ENCODE results near the gene TPK1. TPM values are rescaled to one million over a fixed set of nuclear protein-coding genes. Genes with fewer than 3 reads are reported as not detected.
"Not testable (repeated sequence)": the region's sequence is repeated elsewhere in the genome, so short reads cannot be mapped to it uniquely, and the experiment has no call there.

TPK1 gene
- total and polyA plus RNA-seq, 2 experiments from 2014 or later = 5.9 to 7.3 TPM

- no peak for TF ChIP-seq CTCF (IDR thresholded peaks at IDR 0.05; ENCODE audit: low read depth, low read length)
- DNase-seq (ENCODE audit: low read depth in 1 of 2, low spot score in 1 of 2) = peak in 1 of 2 donors; percentile 26
- Histone ChIP-seq H3K4me1 (ENCODE audit: low read depth) (no peaks in the 10 kb centered on the region), H3K27ac (no peak overlapping the region), H3K27me3 (no peaks in the 10 kb centered on the region), H3K4me3 (no peak overlapping the region), H3K9me3 (ENCODE audit: low read depth) (no peaks in the 10 kb centered on the region), H3K36me3 (no peaks in the 10 kb centered on the region)
Observed at GRCh38 chr7:144818511-144818910, 17.3 kb downstream of the TPK1 start.

- H3K4me1 ChIP-seq (ENCODE audit: low read depth) = no peaks in the 10 kb centered on the region
- H3K27me3 ChIP-seq = no peaks in the 10 kb centered on the region
- no peak overlapping the region for H3K4me3 ChIP-seq
- H3K36me3 ChIP-seq = no peaks in the 10 kb centered on the region
- no peak for DNase-seq (ENCODE audit: low read depth in 1 of 2, low spot score in 1 of 2)
- H3K27ac ChIP-seq = no peak overlapping the region
- no peak for TF ChIP-seq CTCF (IDR thresholded peaks at IDR 0.05; ENCODE audit: low read depth, low read length)
- H3K9me3 ChIP-seq (ENCODE audit: low read depth) = no peaks in the 10 kb centered on the region
Observed at GRCh38 chr7:144817001-144817400, 18.9 kb downstream of the TPK1 start.

DNA sequence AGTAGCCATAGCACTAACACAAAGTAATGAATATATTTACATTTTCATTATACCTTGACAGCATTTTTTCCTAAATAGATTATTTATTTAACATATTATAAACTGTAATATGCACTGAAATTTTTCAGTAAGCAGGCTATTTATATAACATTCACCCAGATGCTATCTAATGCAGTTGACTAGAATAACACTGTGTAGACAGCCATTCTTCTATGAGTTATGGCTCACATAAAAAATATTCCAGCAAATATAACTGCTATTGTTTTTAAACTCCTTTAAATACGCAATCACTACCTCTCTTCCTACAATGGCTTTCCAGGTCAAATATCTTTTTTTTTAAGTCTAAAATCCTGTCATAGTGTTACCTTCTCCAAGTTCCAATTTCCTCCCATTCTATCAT is 21.6 kb downstream of the TPK1 start:
- no peak for TF ChIP-seq CTCF (IDR thresholded peaks at IDR 0.05; ENCODE audit: low read depth, low read length)
- no peak overlapping the region for H3K27ac ChIP-seq
- no peaks in the 10 kb centered on the region for H3K9me3 ChIP-seq (ENCODE audit: low read depth)
- H3K4me1 ChIP-seq (ENCODE audit: low read depth) = no peaks in the 10 kb centered on the region
- no peak overlapping the region for H3K4me3 ChIP-seq
- H3K36me3 ChIP-seq = no peaks in the 10 kb centered on the region
- H3K27me3 ChIP-seq = no peaks in the 10 kb centered on the region
- DNase-seq (ENCODE audit: low read depth in 1 of 2, low spot score in 1 of 2) = no peak

- H3K36me3 ChIP-seq = no peaks in the 10 kb centered on the region
- no peak overlapping the region for H3K4me3 ChIP-seq
- no peaks in the 10 kb centered on the region for H3K27me3 ChIP-seq
- no peak for TF ChIP-seq CTCF (IDR thresholded peaks at IDR 0.05; ENCODE audit: low read depth, low read length)
- H3K9me3 ChIP-seq (ENCODE audit: low read depth) = no peaks in the 10 kb centered on the region
- no peak for DNase-seq (ENCODE audit: low read depth in 1 of 2, low spot score in 1 of 2)
- no peak overlapping the region for H3K27ac ChIP-seq
- H3K4me1 ChIP-seq (ENCODE audit: low read depth) = no peaks in the 10 kb centered on the region
Observed at GRCh38 chr7:144812379-144813283, 23.2 kb downstream of the TPK1 start.

- no peak for TF ChIP-seq CTCF (IDR thresholded peaks at IDR 0.05; ENCODE audit: low read depth, low read length)
- DNase-seq (ENCODE audit: low read depth in 1 of 2, low spot score in 1 of 2) = no peak
- Histone ChIP-seq H3K27ac (no peak overlapping the region), H3K4me3 (no peak overlapping the region), H3K9me3 (ENCODE audit: low read depth) (no peaks in the 10 kb centered on the region), H3K4me1 (ENCODE audit: low read depth) (no peaks in the 10 kb centered on the region), H3K27me3 (no peaks in the 10 kb centered on the region), H3K36me3 (no peaks in the 10 kb centered on the region)
Observed at GRCh38 chr7:144805627-144806239, 30.1 kb downstream of the TPK1 start.

GRCh38 chr7:144800678-144801436 is 35.0 kb downstream of the TPK1 start:
- H3K36me3 ChIP-seq; H3K27me3 ChIP-seq; DNase-seq (ENCODE audit: low read depth in 1 of 2, low spot score in 1 of 2); H3K4me3 ChIP-seq; H3K4me1 ChIP-seq (ENCODE audit: low read depth); H3K27ac ChIP-seq; H3K9me3 ChIP-seq (ENCODE audit: low read depth): not testable (repeated sequence)

Data from cardiac muscle cell (in vitro differentiated cells and primary cell).